Activated T-helper 17 cell treated with anti-CD3 and anti-CD28 coated beads, Interleukin-2, amount 50 U/mL, for 72 hours (primary cell): ENCODE data around the gene ATP6V1F. TPM values are rescaled to one million over a fixed set of nuclear protein-coding genes. Genes with fewer than 3 reads are reported as not detected.
A peak's percentile ranks its signal among the peaks of the same experiment; 100 is the strongest.

Experiments
- ATAC-seq: fragments of 150-1000 bp; cut with Tn5 transposase; replicated peaks from 2 replicates; pipeline ENCODE4 v1.10.0; 2021; ENCODE audit warnings: mild to moderate bottlenecking, moderate library complexity
- H3K27ac Mint-ChIP-seq: one replicate; pipeline ENCODE4 v1.8.0; 2022; ENCODE audit warnings: mixed read lengths
- H3K27me3 Mint-ChIP-seq: one replicate; pipeline ENCODE4 v1.8.0; 2022; ENCODE audit warnings: mixed read lengths
- H3K36me3 Mint-ChIP-seq: one replicate; pipeline ENCODE4 v1.8.0; 2022; ENCODE audit warnings: low read depth, mild to moderate bottlenecking, mixed read lengths
- H3K4me1 Mint-ChIP-seq: one replicate; pipeline ENCODE4 v1.8.0; 2022; ENCODE audit warnings: mixed read lengths
- H3K4me3 Mint-ChIP-seq: one replicate; pipeline ENCODE4 v1.8.0; 2022; ENCODE audit warnings: mild to moderate bottlenecking, mixed read lengths
- H3K9me3 Mint-ChIP-seq: one replicate; pipeline ENCODE4 v1.8.0; 2022; ENCODE audit warnings: mixed read lengths
- total RNA-seq, 2 donors: library from RNA; stranded (reverse); gene quantifications; one replicate each; pipeline ENCODE4 v1.2.3, GENCODE V29; 2022

ATP6V1F gene
- total RNA-seq, 2 donors from 2014 or later: 69.9 to 127 TPM

- no peak overlapping the region for H3K4me3 Mint-ChIP-seq
- no peak overlapping the region for H3K27ac Mint-ChIP-seq
- no peaks in the 10 kb centered on the region for H3K36me3 Mint-ChIP-seq
- H3K9me3 Mint-ChIP-seq: no peaks in the 10 kb centered on the region
- H3K27me3 Mint-ChIP-seq: peaks cover 3% of the 10 kb centered on the region
- ATAC-seq: no peak
- no peaks in the 10 kb centered on the region for H3K4me1 Mint-ChIP-seq
Observed at GRCh38 chr7:128852537-128853254, 10.0 kb upstream of the ATP6V1F start.

- no peak for ATAC-seq
- Mint-ChIP-seq H3K9me3 (no peaks in the 10 kb centered on the region), H3K4me1 (no peaks in the 10 kb centered on the region), H3K4me3 (no peak overlapping the region), H3K27ac (no peak overlapping the region), H3K27me3 (peaks cover 3% of the 10 kb centered on the region), H3K36me3 (no peaks in the 10 kb centered on the region)
Observed at GRCh38 chr7:128853799-128854198, 8.9 kb upstream of the ATP6V1F start.

DNA sequence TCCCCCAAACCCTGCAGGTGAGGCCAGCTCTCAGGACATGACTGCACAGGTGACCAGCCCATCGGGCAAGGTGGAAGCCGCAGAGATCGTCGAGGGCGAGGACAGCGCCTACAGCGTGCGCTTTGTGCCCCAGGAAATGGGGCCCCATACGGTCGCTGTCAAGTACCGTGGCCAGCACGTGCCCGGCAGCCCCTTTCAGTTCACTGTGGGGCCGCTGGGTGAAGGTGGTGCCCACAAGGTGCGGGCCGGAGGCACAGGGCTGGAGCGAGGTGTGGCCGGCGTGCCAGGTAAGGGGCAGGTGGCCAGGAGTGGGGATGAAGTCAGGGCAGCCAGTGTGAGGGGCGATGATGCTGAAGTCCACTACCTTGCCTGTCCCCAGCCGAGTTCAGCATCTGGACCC, 8.3 kb upstream of the ATP6V1F start:
- no peaks in the 10 kb centered on the region for H3K4me1 Mint-ChIP-seq
- no peak for ATAC-seq
- H3K27ac Mint-ChIP-seq: no peak overlapping the region
- no peaks in the 10 kb centered on the region for H3K9me3 Mint-ChIP-seq
- H3K27me3 Mint-ChIP-seq: peaks cover 3% of the 10 kb centered on the region
- no peaks in the 10 kb centered on the region for H3K36me3 Mint-ChIP-seq
- no peak overlapping the region for H3K4me3 Mint-ChIP-seq

GRCh38 chr7:128855559-128855958, 7.1 kb upstream of the ATP6V1F start:
- H3K27ac Mint-ChIP-seq: no peak overlapping the region
- no peak for ATAC-seq
- H3K4me3 Mint-ChIP-seq: no peak overlapping the region
- H3K4me1 Mint-ChIP-seq: no peaks in the 10 kb centered on the region
- no peaks in the 10 kb centered on the region for H3K36me3 Mint-ChIP-seq
- no peaks in the 10 kb centered on the region for H3K9me3 Mint-ChIP-seq
- H3K27me3 Mint-ChIP-seq: no peaks in the 10 kb centered on the region

DNA sequence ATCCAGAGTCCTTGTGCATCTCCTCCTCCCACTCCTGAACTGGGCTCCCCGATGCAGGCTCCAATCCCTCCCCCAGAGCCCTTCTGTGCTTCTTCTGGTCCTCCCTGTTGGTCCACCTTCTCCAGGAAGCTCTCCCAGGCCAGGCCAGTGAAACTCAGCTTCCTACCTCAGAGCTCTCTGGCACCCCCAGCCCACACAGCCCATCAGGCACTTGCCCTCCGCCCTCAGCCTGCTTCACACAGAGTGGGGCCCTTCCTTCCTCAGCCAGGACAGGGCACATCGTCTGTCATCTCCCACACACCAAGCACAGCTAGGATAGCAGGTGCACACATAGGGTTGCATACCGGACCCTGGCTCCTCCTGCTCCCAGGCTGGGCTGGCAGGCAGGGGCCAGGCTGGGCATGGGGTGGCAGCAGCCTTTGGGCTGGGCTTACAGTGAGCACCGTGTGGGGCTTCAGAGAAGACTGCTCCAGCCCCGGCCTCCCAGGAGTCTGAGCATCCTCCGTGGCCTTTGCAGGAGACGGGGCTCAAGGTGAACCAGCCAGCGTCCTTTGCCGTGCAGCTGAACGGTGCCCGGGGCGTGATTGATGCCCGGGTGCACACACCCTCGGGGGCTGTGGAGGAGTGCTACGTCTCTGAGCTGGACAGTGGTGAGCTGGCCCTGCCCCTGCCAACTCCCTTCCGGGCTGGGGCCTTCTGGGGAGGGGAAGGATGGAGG, 6.5 kb upstream of the ATP6V1F start:
- H3K36me3 Mint-ChIP-seq: no peaks in the 10 kb centered on the region
- H3K4me3 Mint-ChIP-seq: no peak overlapping the region
- no peak overlapping the region for H3K27ac Mint-ChIP-seq

GRCh38 chr7:128858380-128859231, 4.0 kb upstream of the ATP6V1F start:
- H3K4me3 Mint-ChIP-seq: no peak overlapping the region
- H3K27ac Mint-ChIP-seq: no peak overlapping the region
- H3K27me3 Mint-ChIP-seq: no peaks in the 10 kb centered on the region
- no peaks in the 10 kb centered on the region for H3K9me3 Mint-ChIP-seq
- no peak for ATAC-seq
- peaks cover 5% of the 10 kb centered on the region for H3K36me3 Mint-ChIP-seq
- H3K4me1 Mint-ChIP-seq: peaks cover 6% of the 10 kb centered on the region

More for the DNA sequence above, 6.5 kb upstream of the ATP6V1F start:
- H3K27me3 Mint-ChIP-seq: no peaks in the 10 kb centered on the region
- H3K9me3 Mint-ChIP-seq: no peaks in the 10 kb centered on the region
- ATAC-seq: no peak
- no peaks in the 10 kb centered on the region for H3K4me1 Mint-ChIP-seq

DNA sequence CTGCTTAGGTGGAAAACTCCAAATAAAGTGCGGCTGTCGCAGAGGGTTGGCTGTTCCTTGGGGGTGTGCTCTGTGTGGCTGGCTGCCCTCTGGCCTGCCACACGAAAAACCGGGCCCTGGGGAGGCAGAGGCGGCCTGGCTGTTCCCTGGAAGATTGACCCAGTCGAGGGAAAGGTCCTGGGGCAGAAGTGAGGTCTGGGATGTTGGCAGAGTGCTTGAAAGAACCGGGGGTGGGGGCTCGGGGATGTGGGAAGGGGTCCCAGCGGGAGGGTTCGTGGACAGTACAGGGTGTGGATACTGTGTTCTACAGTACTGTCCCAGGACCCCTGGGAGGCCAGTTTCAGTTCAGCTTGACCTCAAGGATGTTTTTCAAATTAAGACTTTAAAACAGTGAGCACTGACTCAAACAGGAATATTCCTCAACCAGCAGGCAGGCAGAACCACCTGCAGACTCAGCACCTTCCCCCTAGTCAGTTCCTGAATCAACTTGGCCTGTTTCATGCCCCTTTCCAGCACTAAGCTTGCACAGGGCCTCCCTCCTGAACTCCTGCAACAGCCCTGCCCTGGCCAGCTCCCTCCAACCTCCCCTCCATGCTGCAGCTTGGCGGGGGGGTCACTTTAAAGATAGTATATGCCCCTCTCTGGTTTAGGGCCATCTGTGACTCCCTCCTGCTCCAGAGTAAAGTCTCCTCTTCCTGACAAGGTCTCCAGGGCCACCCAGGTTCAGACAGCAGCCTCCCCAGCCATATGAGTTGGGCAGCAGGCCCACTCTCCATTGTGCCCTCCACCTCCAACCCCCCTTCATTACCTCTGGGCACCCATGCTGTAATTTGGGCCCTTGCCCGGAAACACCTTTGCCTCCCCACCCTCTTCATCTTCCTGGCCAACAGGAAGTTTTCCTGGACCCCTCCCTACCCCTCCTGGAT, 3.2 kb upstream of the ATP6V1F start:
- Mint-ChIP-seq H3K36me3 (peaks cover 5% of the 10 kb centered on the region), H3K27me3 (no peaks in the 10 kb centered on the region), H3K9me3 (no peaks in the 10 kb centered on the region), H3K4me1 (peaks cover 6% of the 10 kb centered on the region), H3K4me3 (no peak overlapping the region), H3K27ac (no peak overlapping the region)
- no peak for ATAC-seq

DNA sequence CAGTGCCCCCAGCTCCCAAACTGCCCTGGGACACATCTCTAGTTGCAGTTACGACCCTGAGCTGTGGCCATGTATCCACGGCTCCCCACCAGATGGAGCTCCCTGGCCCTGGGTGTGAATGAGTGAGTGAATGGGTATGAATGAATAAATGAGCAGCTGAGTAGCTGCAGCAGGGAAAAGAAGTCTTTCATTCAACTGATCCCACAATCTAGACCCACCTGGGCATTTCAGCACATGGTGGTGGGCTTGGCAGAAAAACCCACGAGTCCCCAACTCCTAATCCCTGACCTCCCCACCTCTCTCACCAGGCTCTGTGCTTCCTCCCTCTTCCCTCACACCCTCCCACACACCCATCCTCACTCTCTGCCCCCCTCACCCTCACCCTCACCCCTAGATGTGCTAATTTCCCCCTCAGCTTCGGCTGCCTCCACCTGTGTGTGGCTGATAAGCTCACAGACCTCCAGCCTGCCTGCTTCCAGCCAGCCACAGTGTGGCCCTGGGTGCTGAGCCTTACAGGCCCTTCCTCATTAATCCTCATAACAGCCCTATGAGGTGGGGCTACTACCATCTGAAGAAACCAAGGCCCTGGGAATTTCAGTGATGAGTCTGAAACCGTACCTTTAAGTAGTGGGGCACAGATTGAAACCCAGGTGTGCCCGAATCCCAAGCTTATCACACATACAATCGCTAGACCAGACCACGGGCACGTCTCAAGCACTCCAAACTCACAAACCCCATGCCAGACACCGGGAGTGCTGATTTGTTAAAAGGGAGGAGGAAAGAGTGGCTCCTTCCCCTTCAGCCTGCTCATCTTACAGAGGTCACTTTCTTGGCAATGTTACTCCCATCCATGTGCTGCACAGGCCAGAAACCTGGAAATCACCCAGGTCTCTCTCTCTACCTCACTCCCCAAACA, 2.2 kb upstream of the ATP6V1F start:
- Mint-ChIP-seq H3K27me3 (no peaks in the 10 kb centered on the region), H3K27ac (no peak overlapping the region), H3K4me1 (peaks cover 13% of the 10 kb centered on the region), H3K4me3 (no peak overlapping the region), H3K36me3 (peaks cover 12% of the 10 kb centered on the region), H3K9me3 (no peaks in the 10 kb centered on the region)
- ATAC-seq: no peak

GRCh38 chr7:128861957-128862570, 592 bp upstream of the ATP6V1F start:
- peak overlapping the region; percentile 87 for H3K27ac Mint-ChIP-seq
- H3K27me3 Mint-ChIP-seq: no peaks in the 10 kb centered on the region
- H3K9me3 Mint-ChIP-seq: no peaks in the 10 kb centered on the region
- peaks cover 18% of the 10 kb centered on the region for H3K36me3 Mint-ChIP-seq
- no peak for ATAC-seq
- peak overlapping the region; percentile 83 for H3K4me3 Mint-ChIP-seq
- peaks cover 13% of the 10 kb centered on the region for H3K4me1 Mint-ChIP-seq

DNA sequence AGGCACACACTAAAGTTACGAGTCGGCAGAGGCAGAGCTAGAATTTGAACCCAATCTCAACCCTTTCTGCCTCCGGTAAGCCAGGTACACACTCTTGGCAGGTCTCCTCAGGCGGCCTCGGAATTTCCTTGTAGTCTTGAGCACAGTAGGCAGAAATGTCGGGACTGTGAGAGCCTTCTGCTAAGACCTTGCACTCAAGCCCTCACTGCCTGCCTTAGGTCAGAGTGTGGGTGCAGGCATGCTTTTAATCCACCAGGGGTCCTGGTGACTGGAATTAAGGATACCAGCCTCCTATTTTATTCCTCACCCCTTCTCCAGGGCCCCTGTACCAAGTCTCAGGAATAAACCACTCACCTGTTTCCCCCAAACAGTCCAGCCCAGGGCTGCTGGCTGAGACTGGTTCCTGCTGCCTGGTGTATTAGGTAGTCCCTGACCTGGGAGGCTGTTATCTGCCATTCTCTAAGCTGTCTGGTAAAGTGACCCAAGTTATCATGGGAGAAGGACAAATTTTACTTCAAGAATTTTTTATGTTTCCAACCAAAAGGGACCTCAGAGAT, 855 bp downstream of the ATP6V1F start:
- ATAC-seq: peak; percentile 46
- H3K27me3 Mint-ChIP-seq: no peaks in the 10 kb centered on the region
- H3K4me3 Mint-ChIP-seq: peak overlapping the region; percentile 83
- H3K9me3 Mint-ChIP-seq: no peaks in the 10 kb centered on the region
- H3K4me1 Mint-ChIP-seq: peaks cover 13% of the 10 kb centered on the region
- H3K36me3 Mint-ChIP-seq: peaks cover 18% of the 10 kb centered on the region
- H3K27ac Mint-ChIP-seq: peak overlapping the region; percentile 87

- Mint-ChIP-seq H3K9me3 (no peaks in the 10 kb centered on the region), H3K27me3 (no peaks in the 10 kb centered on the region), H3K27ac (no peak overlapping the region), H3K4me1 (peaks cover 13% of the 10 kb centered on the region), H3K4me3 (peak overlapping the region; percentile 27), H3K36me3 (peaks cover 18% of the 10 kb centered on the region)
- ATAC-seq: no peak
Observed at GRCh38 chr7:128865303-128865702, 2.6 kb downstream of the ATP6V1F start.

DNA sequence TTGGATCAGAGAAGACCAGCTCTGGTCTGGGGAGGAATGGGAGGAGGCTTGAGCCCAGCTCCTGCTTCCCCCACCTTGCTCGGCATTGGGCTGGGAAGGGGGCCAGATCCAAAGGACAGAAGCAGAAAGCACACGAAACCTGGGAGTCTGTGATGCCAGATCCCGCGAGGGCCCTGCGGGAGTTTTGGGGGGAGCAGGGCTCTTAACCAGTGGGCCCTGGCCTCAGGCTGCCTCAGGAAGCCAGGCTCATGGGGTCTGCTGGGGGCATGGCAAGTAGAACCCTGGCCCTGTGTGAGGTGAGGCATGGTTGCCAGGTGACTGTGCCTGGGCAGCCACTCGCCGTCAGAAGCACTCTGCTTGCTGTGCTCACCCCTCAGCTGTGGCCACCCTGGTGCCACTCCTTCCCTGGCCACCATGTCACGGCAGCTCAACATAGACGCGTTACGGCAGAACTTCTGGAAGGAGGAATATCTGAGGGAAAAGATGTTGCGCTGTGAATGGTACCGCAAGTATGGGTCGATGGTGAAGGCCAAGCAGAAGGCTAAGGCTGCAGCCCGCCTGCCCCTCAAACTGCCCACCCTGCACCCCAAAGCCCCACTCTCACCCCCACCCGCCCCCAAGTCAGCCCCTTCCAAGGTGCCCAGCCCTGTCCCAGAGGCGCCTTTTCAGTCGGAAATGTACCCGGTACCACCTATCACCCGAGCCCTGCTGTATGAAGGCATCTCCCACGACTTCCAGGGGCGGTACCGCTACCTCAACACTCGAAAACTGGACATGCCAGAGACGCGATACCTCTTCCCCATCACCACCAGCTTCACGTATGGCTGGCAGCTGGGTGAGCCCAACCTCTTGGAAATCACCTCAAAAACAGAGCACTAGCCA, 3.6 kb downstream of the ATP6V1F start:
- Mint-ChIP-seq H3K4me3 (no peak overlapping the region), H3K36me3 (peaks cover 18% of the 10 kb centered on the region), H3K4me1 (peaks cover 13% of the 10 kb centered on the region), H3K9me3 (no peaks in the 10 kb centered on the region), H3K27ac (no peak overlapping the region), H3K27me3 (no peaks in the 10 kb centered on the region)
- no peak for ATAC-seq
